C4-2B (cell line): ENCODE measurements around the gene THUMPD3.

ENCODE experiments used
- ZFX ChIP-seq: fragments of 450-650 bp; IDR thresholded peaks from 2 replicates; pipeline ENCODE4 v1.6.1; 2017
- TF ChIP-seq, protein P1 (sequence below): fragments of 450-650 bp; conservative IDR thresholded peaks from 2 replicates; pipeline ENCODE4 v1.5.1; 2017; ENCODE audit warnings: mild to moderate bottlenecking

DNA sequence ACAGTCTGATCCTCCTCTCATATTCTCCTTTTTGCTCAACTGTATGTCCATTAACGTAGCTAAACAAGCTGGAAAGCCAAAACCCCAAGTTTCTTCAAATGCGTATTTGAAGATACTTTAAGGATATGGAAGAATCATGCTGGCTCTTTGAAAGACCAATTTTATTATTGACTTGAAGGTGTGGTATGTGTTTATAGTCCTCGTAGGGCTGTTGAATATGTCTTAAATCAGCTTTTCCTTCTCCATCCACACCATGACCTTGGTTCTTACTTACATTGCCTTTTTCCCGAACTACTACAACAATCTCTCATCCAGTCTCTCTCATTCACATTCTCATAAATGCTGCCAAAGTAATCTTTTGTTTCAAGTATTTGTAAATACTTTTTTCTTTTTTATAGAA, 19.7 kb upstream of the THUMPD3 start:
- TF ChIP-seq, protein P1, sequence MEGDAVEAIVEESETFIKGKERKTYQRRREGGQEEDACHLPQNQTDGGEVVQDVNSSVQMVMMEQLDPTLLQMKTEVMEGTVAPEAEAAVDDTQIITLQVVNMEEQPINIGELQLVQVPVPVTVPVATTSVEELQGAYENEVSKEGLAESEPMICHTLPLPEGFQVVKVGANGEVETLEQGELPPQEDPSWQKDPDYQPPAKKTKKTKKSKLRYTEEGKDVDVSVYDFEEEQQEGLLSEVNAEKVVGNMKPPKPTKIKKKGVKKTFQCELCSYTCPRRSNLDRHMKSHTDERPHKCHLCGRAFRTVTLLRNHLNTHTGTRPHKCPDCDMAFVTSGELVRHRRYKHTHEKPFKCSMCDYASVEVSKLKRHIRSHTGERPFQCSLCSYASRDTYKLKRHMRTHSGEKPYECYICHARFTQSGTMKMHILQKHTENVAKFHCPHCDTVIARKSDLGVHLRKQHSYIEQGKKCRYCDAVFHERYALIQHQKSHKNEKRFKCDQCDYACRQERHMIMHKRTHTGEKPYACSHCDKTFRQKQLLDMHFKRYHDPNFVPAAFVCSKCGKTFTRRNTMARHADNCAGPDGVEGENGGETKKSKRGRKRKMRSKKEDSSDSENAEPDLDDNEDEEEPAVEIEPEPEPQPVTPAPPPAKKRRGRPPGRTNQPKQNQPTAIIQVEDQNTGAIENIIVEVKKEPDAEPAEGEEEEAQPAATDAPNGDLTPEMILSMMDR, result no peak
- TF ChIP-seq ZFX, result no peak
